ENCODE measurements around the gene RABGAP1L. TPM values are rescaled to one million over a fixed set of nuclear protein-coding genes. Genes with fewer than 3 reads are reported as not detected.

The RABGAP1L gene
- total RNA-seq, 2 experiments from 2014 or later: 59.8 to 67.6 TPM

GRCh38 chr1:175013445-175013844 is 854.1 kb downstream of the RABGAP1L start:
- H3K4me3 Mint-ChIP-seq: no peak overlapping the region
- peaks cover 96% of the 10 kb centered on the region for H3K36me3 Mint-ChIP-seq (ENCODE audit: low read depth)
- Histone ChIP-seq H3K4me3 (ENCODE audit: low read length) (no peak overlapping the region), H3K9me3 (ENCODE audit: control insufficient read depth in 1 of 2, insufficient read depth in 1 of 2, low read length in 2 of 2) (no peaks in the 10 kb centered on the region), H3K36me3 (ENCODE audit: insufficient read depth, low read length) (peaks cover 93% of the 10 kb centered on the region), H3K27ac (ENCODE audit: low read depth in 1 of 2, low read length in 2 of 2) (no peak overlapping the region), H3K4me1 (ENCODE audit: insufficient read depth, low read length) (no peaks in the 10 kb centered on the region), H3K27me3 (ENCODE audit: control insufficient read depth in 1 of 2, insufficient read depth in 2 of 2, low read length in 2 of 2) (no peaks in the 10 kb centered on the region)
- no peaks in the 10 kb centered on the region for H3K9me3 Mint-ChIP-seq
- ATAC-seq (ENCODE audit: poor library complexity) (no peak), DNase-seq (no peak)
- ChIA-PET CTCF (interaction anchor here (0.9 kb wide), 1 partner anchor 13 kb away, joined by 3 read pairs; no protein-coding TSS in a partner anchor), POLR2A (interaction anchor here (1.6 kb wide), 1 partner anchor 14 kb away, joined by 12 read pairs; the partner anchor contains the start of gene CACYBP)
- H3K4me1 Mint-ChIP-seq (ENCODE audit: low read depth): no peaks in the 10 kb centered on the region
- no peaks in the 10 kb centered on the region for H3K27me3 Mint-ChIP-seq
- intact Hi-C loops (cut with DNase I, micrococcal nuclease): no loop called here
- TF ChIP-seq, protein P1, sequence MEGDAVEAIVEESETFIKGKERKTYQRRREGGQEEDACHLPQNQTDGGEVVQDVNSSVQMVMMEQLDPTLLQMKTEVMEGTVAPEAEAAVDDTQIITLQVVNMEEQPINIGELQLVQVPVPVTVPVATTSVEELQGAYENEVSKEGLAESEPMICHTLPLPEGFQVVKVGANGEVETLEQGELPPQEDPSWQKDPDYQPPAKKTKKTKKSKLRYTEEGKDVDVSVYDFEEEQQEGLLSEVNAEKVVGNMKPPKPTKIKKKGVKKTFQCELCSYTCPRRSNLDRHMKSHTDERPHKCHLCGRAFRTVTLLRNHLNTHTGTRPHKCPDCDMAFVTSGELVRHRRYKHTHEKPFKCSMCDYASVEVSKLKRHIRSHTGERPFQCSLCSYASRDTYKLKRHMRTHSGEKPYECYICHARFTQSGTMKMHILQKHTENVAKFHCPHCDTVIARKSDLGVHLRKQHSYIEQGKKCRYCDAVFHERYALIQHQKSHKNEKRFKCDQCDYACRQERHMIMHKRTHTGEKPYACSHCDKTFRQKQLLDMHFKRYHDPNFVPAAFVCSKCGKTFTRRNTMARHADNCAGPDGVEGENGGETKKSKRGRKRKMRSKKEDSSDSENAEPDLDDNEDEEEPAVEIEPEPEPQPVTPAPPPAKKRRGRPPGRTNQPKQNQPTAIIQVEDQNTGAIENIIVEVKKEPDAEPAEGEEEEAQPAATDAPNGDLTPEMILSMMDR (IDR thresholded peaks at IDR 0.05): no peak
- no peak overlapping the region for H3K27ac Mint-ChIP-seq

- intact Hi-C loops (cut with DNase I, micrococcal nuclease): no loop called here
- H3K4me3 ChIP-seq (ENCODE audit: low read length): no peak overlapping the region
- peaks cover 78% of the 10 kb centered on the region for H3K36me3 ChIP-seq (ENCODE audit: insufficient read depth, low read length)
- H3K4me1 Mint-ChIP-seq (ENCODE audit: low read depth): no peaks in the 10 kb centered on the region
- POLR2A ChIA-PET: interaction anchor here (0.9 to 1.9 kb wide), 4 partner anchors 8 to 16 kb away, joined by 3 to 14 read pairs (median 8); partner anchors contain the start of genes CACYBP and MRPS14
- H3K27me3 Mint-ChIP-seq: no peaks in the 10 kb centered on the region
- no peaks in the 10 kb centered on the region for H3K27me3 ChIP-seq (ENCODE audit: control insufficient read depth in 1 of 2, insufficient read depth in 2 of 2, low read length in 2 of 2)
- H3K9me3 Mint-ChIP-seq: no peaks in the 10 kb centered on the region
- H3K36me3 Mint-ChIP-seq (ENCODE audit: low read depth): peaks cover 94% of the 10 kb centered on the region
- CTCF ChIA-PET: interaction anchor here (1.2 to 1.7 kb wide), 2 partner anchors 15 to 16 kb away, joined by 4 read pairs; no protein-coding TSS in a partner anchor
- H3K27ac ChIP-seq (ENCODE audit: low read depth in 1 of 2, low read length in 2 of 2): no peak overlapping the region
- H3K27ac Mint-ChIP-seq: no peak overlapping the region
- TF ChIP-seq, protein P1 (IDR thresholded peaks at IDR 0.05): no peak
- no peak overlapping the region for H3K4me3 Mint-ChIP-seq
- H3K9me3 ChIP-seq (ENCODE audit: control insufficient read depth in 1 of 2, insufficient read depth in 1 of 2, low read length in 2 of 2): no peaks in the 10 kb centered on the region
- ATAC-seq (ENCODE audit: poor library complexity) (no peak), DNase-seq (no peak)
- no peaks in the 10 kb centered on the region for H3K4me1 ChIP-seq (ENCODE audit: insufficient read depth, low read length)
Observed at GRCh38 chr1:175015243-175015642, 855.9 kb downstream of the RABGAP1L start.

DNA sequence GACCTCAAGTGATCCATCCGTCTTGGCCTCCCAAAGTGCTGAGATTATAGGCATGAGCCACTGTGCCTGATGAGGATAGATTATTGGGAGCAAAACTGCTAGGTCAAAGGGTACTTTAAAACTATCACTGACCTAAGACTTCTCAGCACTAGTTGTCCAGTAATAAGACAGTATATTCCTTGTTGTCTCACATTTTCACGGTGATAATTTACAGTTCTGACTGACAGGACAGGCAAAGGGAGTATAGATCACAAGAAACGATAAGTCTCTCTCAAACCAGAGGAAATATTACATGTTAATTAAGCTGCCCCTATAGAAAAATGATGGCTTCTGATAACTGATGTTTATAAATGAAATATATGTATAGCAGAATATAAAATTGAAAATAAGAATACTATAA is 860.2 kb downstream of the RABGAP1L start:
- H3K27ac Mint-ChIP-seq: no peak overlapping the region
- ChIA-PET CTCF (no interaction called here), POLR2A (interaction anchor here (1.0 kb wide), 1 partner anchor 20 kb away, joined by 3 read pairs; no protein-coding TSS in a partner anchor)

More for the DNA sequence above, 860.2 kb downstream of the RABGAP1L start:
- peaks cover 30% of the 10 kb centered on the region for H3K4me1 Mint-ChIP-seq (ENCODE audit: low read depth)
- no peak for ATAC-seq (ENCODE audit: poor library complexity)
- peaks cover 0 to 3% of the 10 kb centered on the region in 2 experiments for H3K9me3 ChIP-seq (ENCODE audit: control insufficient read depth in 1 of 2, insufficient read depth in 1 of 2, low read length in 2 of 2)
- H3K4me1 ChIP-seq (ENCODE audit: insufficient read depth, low read length): peaks cover 19% of the 10 kb centered on the region
- TF ChIP-seq, protein P1 (IDR thresholded peaks at IDR 0.05): no peak
- peaks cover under 1% of the 10 kb centered on the region for H3K9me3 Mint-ChIP-seq
- peaks cover 71% of the 10 kb centered on the region for H3K36me3 Mint-ChIP-seq (ENCODE audit: low read depth)
- DNase-seq: no peak
- no peak overlapping the region for H3K4me3 Mint-ChIP-seq
- intact Hi-C loops (cut with DNase I, micrococcal nuclease): no loop called here
- no peaks in the 10 kb centered on the region for H3K27me3 ChIP-seq (ENCODE audit: control insufficient read depth in 1 of 2, insufficient read depth in 2 of 2, low read length in 2 of 2)
- H3K27ac ChIP-seq (ENCODE audit: low read depth in 1 of 2, low read length in 2 of 2): no peak overlapping the region
- H3K36me3 ChIP-seq (ENCODE audit: insufficient read depth, low read length): peaks cover 40% of the 10 kb centered on the region
- H3K4me3 ChIP-seq (ENCODE audit: low read length): no peak overlapping the region
- no peaks in the 10 kb centered on the region for H3K27me3 Mint-ChIP-seq

Data from CD4-positive, alpha-beta T cell (primary cell).